HG02571 (cell line): ENCODE results near the gene C5orf22.
"Not testable (repeated sequence)": the region's sequence is repeated elsewhere in the genome, so short reads cannot be mapped to it uniquely, and the experiment has no call there.

ENCODE experiments used
- ATAC-seq: cut with Tn5 transposase; IDR thresholded peaks from one replicate; pipeline ENCODE4 v1.9.1; 2021; ENCODE audit warnings: mild to moderate bottlenecking, moderate library complexity; ENCODE audit not compliant: unreplicated experiment

The C5orf22 gene

DNA sequence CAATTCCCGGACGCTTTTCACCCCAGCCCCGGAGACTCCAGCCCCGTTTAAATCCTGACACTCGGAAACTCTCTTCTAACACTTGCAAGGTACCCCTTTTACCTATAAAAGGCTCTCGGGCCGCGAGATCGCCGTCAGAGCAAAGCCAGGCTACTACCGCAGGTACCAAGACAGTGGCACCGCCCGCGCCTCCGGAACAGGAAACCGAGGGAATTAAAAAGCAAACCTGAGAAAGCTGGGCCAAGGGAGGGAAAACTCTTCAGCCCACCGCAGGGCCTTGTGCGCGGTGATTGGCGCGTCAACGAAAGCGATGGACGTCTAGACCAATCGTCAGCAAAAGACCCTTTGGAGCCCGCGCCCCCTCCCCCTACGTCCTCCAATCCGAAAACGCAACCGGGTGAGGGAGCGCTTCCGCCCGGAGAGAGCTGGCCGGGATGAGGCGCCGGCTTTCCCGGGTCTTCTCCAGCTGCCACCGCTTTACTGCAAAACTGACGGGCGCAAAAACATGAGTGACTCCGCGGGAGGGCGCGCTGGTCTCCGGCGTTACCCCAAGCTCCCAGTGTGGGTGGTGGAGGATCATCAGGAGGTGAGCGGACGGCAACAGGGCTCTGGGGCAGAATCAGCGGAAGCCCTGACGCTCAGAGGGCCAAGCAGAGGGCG is at the start of gene C5orf22, which contains the start of gene DROSHA:
C5orf22 (plus strand) TSS at position 414 of the 660 bp plus-strand sequence; CDS start at position 506, 92 bp downstream.
DROSHA (minus strand) TSS at position 206 of the 660 bp plus-strand sequence. CDS start 3,034 bp downstream, outside the sequence.
- ATAC-seq: peak; percentile 95

DNA sequence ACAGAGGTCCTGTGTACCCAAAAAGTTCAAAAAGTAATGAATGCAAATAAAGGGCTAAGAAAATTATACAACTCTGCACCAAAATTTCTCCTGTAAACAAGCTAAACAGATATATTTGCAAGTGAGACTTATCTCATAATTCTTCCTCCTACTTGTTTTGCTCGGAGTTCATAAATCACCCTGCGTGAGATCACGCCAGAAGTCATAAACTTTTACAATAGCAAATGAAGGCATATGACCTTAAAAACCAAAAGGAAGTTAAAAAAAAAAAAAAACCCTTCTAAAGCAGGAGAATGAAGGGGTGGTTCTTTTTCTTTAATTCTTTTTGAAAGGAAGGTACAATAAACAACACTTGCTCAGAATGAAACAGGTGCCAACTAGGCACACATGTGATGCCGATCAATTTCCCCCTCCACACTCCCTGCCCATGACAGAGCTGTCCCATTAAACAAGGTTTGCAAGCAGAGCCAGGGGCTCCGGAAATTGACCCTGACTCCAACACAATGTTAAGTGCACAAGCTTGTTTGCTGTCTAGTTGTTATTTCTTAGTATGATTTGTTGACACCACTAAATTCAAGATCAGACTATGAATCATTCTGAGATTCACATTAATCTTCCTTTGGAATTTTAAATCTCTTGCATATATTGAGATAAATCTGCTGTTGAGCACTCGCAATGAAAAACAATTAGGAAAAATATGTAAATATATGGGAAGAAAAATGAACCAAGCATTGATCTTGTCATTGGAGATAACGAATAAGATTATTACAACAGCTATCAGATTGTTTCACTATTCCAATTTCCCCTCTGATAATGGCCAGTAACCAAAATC is 46.5 kb upstream of the C5orf22 start:
- ATAC-seq: no peak

DNA sequence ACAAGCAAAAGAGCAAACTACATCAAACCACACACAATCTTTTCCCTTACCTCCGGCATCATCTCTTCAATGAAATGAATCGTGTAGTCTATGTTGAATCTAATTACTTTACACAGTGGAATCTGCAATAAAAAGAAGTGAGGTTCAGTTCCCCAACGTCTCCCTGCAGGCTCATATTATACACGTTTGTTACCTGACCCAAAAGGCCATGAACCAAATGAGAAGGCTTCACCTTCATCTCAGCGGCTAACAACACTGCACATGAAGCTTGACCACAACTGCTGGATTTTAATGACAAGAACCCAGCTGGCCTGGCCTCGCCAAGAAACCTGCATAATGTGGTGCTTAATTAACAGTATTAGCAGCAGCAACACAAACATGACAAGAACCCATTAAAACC is 45.7 kb upstream of the C5orf22 start:
- ATAC-seq: no peak

DNA sequence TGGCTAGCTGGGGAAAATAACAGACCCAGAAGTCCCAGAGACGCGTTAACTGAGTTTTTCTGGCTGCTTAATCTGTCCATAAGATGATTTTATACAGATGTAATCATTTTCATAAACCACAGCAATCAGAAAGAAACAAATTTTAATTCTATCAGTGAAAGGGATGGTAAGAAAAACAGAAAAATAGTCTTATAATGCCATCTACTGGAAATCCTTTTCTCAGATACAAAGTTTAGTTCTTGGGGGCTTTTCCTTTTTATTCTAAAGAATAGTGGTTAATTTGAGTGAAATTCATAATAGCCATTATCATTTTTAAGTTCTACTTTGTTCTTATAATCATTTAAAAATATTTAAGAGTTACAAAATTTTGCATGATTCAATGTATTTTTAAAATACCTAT is 44.6 kb upstream of the C5orf22 start:
- ATAC-seq: no peak

DNA sequence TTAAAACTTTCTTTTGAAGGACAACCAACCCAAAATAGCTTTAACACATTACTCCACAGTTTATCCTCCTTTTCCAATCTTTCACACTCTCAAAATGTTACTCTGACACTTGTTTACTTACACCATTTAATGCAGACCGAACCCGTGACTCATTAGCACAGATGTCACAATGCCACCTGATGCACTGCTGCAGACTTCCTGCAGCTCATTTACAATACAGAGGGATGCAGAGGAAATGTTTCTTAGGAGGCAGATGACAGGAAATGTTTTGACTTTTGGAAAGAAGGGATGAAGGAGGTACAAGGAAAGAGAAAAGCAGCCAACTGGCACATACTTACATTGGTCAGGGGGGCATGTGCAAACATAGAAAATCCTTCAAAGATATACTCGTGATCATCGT is 39.2 kb upstream of the C5orf22 start:
- ATAC-seq: no peak

DNA sequence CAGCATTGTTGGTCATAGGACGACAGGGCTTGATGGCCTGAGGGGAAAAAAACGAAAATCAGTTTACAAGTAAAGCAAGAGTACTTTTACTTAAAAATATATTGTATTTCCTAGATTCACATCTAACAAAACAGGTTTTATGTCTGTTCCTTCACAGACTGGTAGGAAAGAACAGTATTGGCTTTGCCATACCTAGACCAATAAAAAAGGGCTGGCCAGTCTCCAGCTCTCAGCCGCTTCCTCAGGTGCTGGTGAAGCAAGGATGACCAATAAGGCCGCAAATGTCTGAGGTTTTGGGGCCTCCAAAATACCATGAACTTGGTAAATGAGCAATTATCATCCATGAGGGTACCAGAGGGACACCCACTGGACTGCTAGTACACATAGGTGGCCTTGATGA is 36.8 kb upstream of the C5orf22 start:
- no peak for ATAC-seq

DNA sequence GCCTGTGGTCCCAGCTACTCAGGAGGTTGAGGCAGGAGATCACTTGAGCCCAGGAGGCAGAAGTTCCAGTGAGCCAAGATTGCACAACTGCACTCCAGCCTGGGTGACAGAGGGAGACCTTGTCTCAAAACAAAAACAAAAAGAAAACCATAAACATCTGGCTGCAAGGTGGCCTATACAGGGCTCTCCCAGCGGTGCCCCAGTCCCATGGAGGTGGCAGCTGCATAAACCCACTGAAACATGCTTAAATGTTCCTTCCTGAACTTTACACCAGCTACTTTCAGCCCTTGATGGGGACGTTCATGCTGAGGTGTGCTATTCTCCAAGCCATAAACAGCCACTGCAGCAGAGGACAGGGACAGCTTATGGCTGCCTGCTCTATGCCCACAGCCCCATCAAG is 35.8 kb upstream of the C5orf22 start:
- no peak for ATAC-seq

DNA sequence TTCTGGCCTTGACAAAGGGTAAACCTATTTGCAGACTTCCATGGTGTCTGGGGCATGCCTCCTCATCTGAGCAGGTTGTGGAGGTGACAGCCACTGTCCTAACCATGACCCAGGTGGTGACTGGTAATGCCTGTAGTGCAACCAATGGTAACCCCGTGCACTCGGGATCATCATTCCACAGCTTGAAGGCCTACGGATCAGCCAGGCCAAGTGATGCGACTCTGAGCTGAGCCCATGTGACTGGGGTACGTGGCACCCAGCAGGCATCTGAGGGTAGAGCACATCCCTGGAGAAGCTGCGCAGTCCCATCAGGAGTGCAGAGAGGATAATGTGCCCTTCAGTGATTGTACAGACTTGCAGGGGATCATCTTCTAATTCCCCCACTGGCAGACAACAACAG is 35.2 kb upstream of the C5orf22 start:
- ATAC-seq: no peak

DNA sequence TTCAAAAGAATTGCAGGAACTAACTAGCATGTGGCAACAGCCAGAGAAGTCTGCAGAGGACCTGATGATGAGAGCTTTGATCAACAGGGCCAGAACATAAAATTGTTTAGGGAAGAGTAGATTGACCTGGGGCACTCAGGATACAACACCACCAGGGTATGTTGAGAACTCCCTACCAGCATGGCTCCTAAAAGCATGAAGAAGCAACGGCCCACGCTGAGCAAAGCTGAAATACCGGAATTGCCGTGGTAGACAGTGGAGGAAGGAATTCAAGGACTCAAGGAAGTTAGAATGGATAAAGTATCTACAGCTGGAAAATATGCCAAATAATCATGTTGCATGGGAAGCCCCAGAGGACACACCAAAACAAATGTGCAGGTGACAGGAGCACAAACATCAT is 31.8 kb upstream of the C5orf22 start:
- ATAC-seq: no peak

DNA sequence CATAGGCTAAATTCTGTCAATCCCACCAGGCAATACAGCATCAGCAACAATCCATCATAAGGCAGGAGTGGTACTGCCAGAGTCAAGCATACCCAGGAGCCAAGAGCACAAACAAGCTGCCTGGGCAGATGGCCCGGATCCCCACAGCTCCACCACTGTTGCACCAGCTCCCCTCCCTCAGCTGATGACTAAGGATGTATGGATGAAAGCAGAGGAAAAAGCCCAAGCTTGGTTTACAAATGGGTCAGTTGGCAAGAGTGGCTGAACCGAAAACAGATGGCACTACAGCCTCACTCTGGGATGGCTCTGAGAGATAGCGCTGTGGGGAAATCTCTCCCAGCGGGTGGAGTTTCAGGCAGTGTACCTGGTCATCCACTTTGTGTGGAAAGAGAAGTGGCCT is 29.6 kb upstream of the C5orf22 start:
- no peak for ATAC-seq

DNA sequence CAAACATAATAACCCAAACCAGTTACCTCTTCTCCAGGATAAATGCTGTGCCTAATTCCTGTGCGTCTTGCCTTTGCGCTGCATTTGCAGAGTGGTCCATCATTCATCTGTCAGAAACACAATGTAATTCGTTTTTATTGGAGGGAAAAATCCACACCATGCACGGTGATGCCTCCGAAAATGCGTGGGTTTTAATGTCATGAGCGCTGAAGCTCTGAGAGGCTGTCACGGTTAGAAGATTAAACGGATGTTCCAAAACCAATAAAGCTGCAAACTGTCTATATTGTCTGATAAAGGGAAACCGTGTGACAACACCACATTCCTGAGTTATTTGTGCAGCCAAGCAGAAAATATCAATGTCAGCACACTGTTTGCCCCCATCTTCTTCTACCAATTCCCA is 27.6 kb upstream of the C5orf22 start:
- no peak for ATAC-seq

DNA sequence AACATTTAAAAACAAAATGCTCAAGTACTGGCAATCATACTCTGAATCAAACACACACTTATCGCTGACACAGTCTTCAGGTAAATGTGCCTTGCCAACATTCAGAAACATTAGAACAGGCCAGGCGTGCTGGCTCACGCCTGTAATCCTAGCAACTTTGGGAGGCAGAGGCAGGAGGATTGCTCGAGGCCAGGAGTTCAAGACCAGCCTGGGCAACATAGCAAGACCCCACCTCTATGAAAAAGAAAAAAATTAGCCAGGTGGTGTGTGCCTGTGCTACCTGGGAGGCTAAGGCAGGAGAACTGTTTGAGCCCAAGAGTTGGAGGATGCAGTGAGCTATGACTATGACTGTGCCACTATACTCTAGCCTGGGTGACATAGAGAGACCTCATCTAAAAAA is 20.8 kb upstream of the C5orf22 start:
- ATAC-seq: no peak

DNA sequence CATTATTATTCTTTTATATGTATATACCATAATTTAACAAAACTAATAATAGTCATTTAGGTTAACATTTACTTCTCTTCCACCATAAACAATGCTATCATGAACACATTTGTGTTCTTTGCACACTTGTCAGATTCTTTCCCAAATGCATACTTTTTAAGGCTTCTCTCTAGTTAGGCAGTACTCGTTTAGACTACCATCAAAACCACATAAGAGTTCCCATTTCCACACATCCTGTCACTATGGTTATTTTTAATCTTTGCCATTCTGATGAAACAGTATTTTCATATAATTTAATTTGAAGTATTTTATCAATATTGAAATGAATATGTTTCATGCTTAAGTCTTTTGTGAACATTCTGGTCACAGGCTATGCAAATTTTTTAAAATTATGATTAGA is 15.3 kb upstream of the C5orf22 start:
- no peak for ATAC-seq

DNA sequence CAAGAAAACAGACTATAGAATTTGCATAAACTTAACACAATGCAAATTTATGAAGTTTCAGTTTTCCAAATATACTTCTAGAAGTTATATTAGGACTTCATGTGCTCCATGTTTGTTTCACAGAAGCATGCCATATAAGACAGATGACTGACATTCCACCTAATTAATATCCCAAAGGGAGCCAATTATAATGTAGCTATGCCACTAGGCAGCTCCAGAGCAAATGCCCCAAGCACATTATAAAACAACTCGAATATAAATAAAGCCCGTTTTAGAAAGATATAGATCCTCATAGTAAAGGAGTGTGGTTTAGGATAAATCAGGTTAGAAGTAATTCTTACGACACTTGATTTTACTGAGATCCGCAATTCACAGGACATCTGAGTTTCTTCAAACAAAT is 9.1 kb upstream of the C5orf22 start:
- no peak for ATAC-seq

DNA sequence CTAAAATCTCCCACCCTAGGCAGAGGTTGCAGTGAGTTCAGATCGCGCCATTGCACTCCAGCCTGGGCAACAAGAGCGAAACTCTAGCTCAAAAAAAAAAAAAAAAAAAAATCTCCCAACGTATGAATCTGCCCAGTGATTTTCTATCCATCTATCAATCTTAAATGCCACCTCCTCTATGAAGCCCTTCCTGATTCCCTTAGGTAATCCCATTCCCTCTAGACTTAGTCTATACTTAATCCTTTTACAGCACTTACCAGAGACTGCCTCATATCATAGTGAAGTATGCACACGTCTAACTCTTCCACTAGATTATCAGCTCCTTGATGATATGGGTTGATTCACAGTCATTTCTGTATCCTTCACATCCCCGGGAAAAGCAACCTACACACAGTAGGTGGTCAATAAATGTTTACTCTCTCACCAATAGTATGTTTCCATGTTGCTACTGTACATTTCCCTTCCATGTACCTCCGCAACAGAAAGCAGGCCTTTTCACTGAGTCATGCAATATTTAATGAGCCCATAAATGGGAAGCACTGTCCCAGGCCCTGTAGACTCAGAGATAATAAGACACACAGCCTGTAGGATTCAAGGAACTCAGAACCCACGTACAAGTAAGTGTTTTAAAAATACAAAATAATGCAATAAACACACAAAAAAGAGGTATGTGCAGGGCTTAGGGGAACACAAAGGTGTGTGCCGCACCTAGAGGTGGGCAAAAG is 1.4 kb upstream of the C5orf22 start:
- ATAC-seq: no peak

DNA sequence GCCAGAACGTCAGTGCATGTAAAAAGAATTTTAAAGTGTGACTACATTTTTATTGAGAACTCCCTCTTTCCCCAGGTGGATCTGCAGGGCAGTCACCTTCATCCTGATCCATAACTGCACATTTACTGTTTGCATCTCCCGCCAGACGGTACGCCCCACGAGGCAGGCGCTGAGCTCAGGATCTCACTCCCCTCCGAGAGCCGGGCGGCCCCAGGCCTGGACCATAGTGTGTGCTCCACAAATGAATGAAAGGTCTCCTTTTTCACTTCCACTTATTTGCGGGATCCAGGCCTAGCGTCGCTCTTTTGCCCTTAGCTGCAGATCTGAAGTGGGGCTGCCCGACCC is 586 bp upstream of the C5orf22 start:
- ATAC-seq: peak; percentile 30

DNA sequence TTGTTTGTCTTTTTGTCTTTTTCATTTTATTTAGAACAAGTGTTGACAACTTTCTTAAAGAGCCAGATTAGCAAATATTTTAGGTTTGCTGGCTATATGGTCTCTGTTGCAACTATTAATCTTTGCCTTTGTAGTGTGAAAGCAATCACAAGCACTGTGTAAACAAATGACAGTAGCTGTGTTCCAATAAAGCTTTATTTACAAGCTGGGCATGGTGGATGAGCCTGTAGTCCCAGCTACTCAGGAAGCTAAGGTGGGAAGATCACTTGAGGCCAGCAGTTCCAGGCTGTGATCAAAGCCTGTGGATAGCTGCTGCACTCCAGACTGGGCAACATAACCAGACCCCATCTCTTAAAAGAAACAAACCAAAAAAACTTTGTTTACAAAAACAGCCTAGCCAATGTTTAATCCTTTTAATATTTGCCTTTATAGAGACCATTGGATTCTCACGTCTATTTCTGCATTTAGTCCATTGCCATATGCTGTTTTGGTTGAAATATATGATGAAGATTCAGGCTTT is 2.5 kb downstream of the C5orf22 start:
- no peak for ATAC-seq

DNA sequence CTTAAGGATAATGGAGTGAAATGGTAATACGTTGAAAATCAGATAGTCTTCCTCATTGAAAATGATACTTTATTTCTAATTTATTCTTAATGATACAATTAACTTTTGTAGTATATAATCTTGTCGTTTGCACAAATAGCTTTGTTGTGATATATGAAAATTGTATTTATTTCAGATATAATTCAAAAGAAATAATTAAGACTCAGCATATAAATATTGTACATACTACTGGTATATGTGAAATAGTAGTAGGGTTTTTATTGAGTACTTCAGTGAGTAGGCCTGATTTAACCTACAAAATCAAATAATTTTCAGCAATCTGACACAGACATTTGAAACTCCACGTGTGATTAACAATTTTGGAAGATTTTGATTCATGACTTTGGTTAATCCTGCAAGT is 4.8 kb downstream of the C5orf22 start:
- ATAC-seq: no peak

DNA sequence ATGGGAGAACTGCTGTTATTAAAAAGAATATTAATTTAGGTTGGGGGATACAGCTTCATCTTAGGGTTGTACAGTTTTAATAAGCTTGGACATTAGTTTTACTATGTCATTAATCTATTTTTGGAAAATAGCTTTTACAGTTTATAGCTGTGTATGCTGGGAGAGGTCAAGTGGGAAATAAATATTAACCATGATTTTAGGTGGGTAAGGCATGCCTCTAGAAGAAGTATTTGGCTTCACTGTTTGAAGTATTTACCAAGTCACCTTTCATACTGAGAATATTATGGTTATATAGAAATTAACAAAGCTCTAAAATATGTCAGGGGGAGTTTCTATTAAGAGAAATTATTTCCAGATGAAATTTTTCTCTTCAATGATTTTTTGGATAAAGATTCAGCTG is 5.2 kb downstream of the C5orf22 start:
- ATAC-seq: no peak

DNA sequence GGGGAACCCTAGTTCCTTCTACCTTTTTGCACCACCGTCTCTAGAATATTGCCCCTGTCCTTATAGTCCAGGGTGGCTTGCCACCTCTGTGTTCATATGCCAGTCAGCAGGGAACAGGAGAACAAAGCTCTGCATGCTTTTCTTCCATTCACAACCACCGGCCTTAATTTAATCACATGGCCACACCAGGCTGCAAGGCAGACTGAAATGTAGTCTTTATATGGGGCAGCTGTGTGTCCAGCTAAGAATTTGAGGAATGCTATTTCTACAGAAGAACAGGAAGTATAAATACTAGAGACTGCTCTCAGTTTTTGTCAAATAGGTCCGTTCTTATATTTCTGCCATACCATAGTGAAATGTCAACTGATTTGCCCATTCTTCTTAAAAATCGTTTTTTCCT is 5.8 kb downstream of the C5orf22 start:
- no peak for ATAC-seq

DNA sequence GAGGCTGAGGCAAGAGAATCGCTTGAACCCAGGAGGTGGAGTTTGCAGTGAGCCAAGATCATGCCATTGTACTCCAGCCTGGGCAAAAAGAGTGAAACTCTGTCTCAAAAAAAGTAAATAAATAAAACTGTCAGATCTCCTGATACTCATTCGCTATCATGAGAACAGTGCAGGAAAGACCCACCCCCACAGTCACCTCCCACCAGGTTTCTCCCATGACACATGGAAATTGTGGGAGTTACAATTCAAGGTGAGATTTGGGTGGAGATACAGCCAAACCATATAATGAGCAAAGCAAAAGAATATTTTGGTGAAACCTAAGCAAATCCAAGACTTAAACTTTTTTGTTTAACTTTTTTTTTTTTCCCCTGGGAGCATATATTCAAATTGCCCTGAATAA is 17.0 kb downstream of the C5orf22 start:
- ATAC-seq: not testable (repeated sequence)

DNA sequence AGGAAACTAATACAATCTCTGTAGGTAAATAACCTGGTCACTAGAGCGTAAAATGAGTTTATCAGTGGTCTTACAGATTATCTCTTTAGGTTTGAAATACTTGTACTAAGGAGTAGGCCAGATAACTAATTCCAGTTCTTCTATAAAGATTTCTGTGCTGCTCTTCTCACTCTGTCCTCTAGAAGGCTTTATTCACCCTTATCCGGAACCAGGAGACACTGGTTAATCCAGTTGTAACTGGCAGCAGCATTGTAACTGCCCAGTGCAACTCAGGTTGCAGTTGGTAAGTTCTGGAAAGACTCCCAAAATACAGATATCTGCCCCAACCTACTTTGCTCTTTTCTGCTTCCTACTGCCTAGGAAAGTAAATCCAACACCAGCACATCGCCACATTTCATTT is 19.8 kb downstream of the C5orf22 start:
- no peak for ATAC-seq
